DND-41 (cell line): Measurements from ENCODE around the gene SNPH.

Experiments
- ATAC-seq: fragments of 200-7000 bp; cut with Tn5 transposase; 3 replicates; pipeline ENCODE4 v1.9.1; 2021; ENCODE audit warnings: low read depth; ENCODE audit not compliant: insufficient read depth
- DNase-seq: peaks from one replicate; pipeline ENCODE4 v3.0.0-alpha.2; 2020
- H2AFZ ChIP-seq: 2 replicates; pipeline ENCODE4 v1.6.0; 2012; ENCODE audit warnings: low read depth, low read length
- H3K27ac ChIP-seq: 2 replicates; pipeline ENCODE4 v1.5.1; 2012; ENCODE audit warnings: low read length, inconsistent platforms
- H3K27me3 ChIP-seq: fragments of 200-600 bp; sonication (generic); 2 replicates; pipeline ENCODE4 v1.6.0; 2012; ENCODE audit warnings: low read length, mild to moderate bottlenecking, inconsistent platforms; ENCODE audit not compliant: insufficient read depth, poor library complexity
- H3K36me3 ChIP-seq: 2 replicates; pipeline ENCODE4 v1.5.1; 2012; ENCODE audit warnings: low read length, inconsistent platforms; ENCODE audit not compliant: insufficient read depth
- H3K4me1 ChIP-seq: 2 replicates; pipeline ENCODE4 v1.5.1; 2012; ENCODE audit warnings: mild to moderate bottlenecking, low read length; ENCODE audit not compliant: insufficient read depth
- H3K4me2 ChIP-seq: 2 replicates; pipeline ENCODE4 v1.6.0; 2012; ENCODE audit warnings: mild to moderate bottlenecking, moderate library complexity, low read length, inconsistent platforms; ENCODE audit not compliant: insufficient read depth
- H3K4me3 ChIP-seq, 2 experiments: fragments of 200-600 bp in 1 of 2; shearing (Covaris generic) in 1 of 2; 2 replicates each; pipeline ENCODE4 v1.5.1; 2012 to 2016; ENCODE audit warnings: inconsistent platforms in 2 of 2, low read length in 2 of 2, mild to moderate bottlenecking in 2 of 2, low read depth in 1 of 2, moderate library complexity in 1 of 2
- H3K79me2 ChIP-seq: 2 replicates; pipeline ENCODE4 v1.6.0; 2012; ENCODE audit warnings: low read length, inconsistent platforms; ENCODE audit not compliant: insufficient read depth
- H3K9ac ChIP-seq: 2 replicates; pipeline ENCODE4 v1.6.0; 2012; ENCODE audit warnings: low read depth, mild to moderate bottlenecking, inconsistent platforms, low read length, moderate library complexity
- H3K9me3 ChIP-seq: 2 replicates; pipeline ENCODE4 v1.5.1; 2012; ENCODE audit warnings: low read length, moderate library complexity, mild to moderate bottlenecking, inconsistent platforms; ENCODE audit not compliant: insufficient read depth, severe bottlenecking
- H4K20me1 ChIP-seq: 2 replicates; pipeline ENCODE4 v1.6.0; 2012; ENCODE audit warnings: low read length; ENCODE audit not compliant: insufficient read depth
- EZH2 ChIP-seq: IDR thresholded peaks from 3 replicates; pipeline ENCODE4 v1.6.1; 2012; ENCODE audit warnings: borderline replicate concordance, low read depth, mild to moderate bottlenecking, moderate library complexity, low read length, inconsistent platforms; ENCODE audit not compliant: severe bottlenecking
- TF ChIP-seq, protein P1 (sequence below): IDR thresholded peaks from 2 replicates; pipeline ENCODE4 v1.5.1; 2012; ENCODE audit warnings: borderline replicate concordance, low read length, moderate library complexity, mild to moderate bottlenecking; ENCODE audit not compliant: poor library complexity, severe bottlenecking; ENCODE audit errors: extremely low read depth

Gene SNPH

GRCh38 chr20:1232286-1233111 is 33.6 kb upstream of the SNPH start:
- Histone ChIP-seq H3K9me3 (no peaks in the 10 kb centered on the region), H3K9ac (no peak overlapping the region), H3K36me3 (no peaks in the 10 kb centered on the region), H2AFZ (no peak overlapping the region), H3K4me1 (no peaks in the 10 kb centered on the region), H3K4me2 (no peak overlapping the region), H3K79me2 (no peaks in the 10 kb centered on the region), H3K4me3 (no peak overlapping the region), H3K27ac (no peak overlapping the region), H4K20me1 (no peaks in the 10 kb centered on the region), H3K27me3 (peaks cover 29% of the 10 kb centered on the region)
- no peak for ATAC-seq
- TF ChIP-seq, protein P1, sequence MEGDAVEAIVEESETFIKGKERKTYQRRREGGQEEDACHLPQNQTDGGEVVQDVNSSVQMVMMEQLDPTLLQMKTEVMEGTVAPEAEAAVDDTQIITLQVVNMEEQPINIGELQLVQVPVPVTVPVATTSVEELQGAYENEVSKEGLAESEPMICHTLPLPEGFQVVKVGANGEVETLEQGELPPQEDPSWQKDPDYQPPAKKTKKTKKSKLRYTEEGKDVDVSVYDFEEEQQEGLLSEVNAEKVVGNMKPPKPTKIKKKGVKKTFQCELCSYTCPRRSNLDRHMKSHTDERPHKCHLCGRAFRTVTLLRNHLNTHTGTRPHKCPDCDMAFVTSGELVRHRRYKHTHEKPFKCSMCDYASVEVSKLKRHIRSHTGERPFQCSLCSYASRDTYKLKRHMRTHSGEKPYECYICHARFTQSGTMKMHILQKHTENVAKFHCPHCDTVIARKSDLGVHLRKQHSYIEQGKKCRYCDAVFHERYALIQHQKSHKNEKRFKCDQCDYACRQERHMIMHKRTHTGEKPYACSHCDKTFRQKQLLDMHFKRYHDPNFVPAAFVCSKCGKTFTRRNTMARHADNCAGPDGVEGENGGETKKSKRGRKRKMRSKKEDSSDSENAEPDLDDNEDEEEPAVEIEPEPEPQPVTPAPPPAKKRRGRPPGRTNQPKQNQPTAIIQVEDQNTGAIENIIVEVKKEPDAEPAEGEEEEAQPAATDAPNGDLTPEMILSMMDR, result no peak
- TF ChIP-seq EZH2, result no peak
- DNase-seq, result no peak

DNA sequence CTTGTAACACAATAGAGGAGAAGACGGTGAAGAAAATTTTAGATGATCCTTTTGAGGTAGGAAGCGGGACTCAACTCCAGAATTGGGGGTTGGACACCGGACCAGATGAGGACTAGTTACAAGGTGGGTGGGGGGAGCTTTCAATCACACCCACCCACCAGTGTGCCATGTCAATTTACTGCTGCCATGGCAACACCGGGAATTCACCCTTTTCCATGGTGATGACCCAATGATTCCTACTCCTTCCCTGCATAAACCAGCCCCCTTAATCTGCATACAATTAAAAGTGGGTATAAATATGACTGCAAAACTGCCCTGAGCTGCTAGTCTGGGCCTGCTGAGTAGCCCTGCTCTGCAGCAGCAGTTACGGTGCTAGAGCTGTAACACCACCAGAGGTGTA is 25.5 kb upstream of the SNPH start:
- H4K20me1 ChIP-seq, result no peaks in the 10 kb centered on the region
- DNase-seq (no peak), ATAC-seq (no peak)
- no peak overlapping the region for H3K4me3 ChIP-seq
- H2AFZ ChIP-seq, result no peak overlapping the region
- no peaks in the 10 kb centered on the region for H3K9me3 ChIP-seq
- no peaks in the 10 kb centered on the region for H3K4me1 ChIP-seq
- peaks cover 21% of the 10 kb centered on the region for H3K27me3 ChIP-seq
- H3K4me2 ChIP-seq, result no peak overlapping the region
- H3K79me2 ChIP-seq, result no peaks in the 10 kb centered on the region
- H3K27ac ChIP-seq, result no peak overlapping the region
- no peak for TF ChIP-seq EZH2
- TF ChIP-seq, protein P1, result no peak
- H3K9ac ChIP-seq, result no peak overlapping the region
- no peaks in the 10 kb centered on the region for H3K36me3 ChIP-seq

DNA sequence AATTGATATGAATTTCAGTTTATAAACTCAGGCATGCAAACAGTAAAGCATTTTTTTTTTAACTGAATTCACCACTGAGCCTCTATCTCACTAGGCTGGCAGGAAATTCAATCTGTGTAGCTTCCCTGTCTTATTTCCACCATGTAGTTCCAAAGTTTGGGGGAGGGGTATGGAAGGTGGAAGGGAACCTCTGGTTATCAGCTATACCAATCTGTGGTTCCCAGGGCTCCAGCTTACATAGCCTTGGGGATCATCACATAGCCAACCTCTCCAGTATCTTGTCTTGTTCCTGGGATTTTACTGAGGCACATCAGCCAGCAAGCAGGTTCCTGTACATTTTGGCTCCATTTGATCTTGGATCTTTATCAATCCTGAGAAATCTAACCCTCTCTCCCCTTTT is 24.6 kb upstream of the SNPH start:
- Histone ChIP-seq H3K36me3 (no peaks in the 10 kb centered on the region), H3K9ac (no peak overlapping the region), H3K9me3 (no peaks in the 10 kb centered on the region), H3K4me3 (no peak overlapping the region), H2AFZ (no peak overlapping the region), H4K20me1 (no peaks in the 10 kb centered on the region), H3K4me2 (no peak overlapping the region), H3K79me2 (no peaks in the 10 kb centered on the region), H3K4me1 (no peaks in the 10 kb centered on the region), H3K27me3 (peaks cover 25% of the 10 kb centered on the region), H3K27ac (no peak overlapping the region)
- DNase-seq (no peak), ATAC-seq (no peak)
- TF ChIP-seq EZH2, result no peak
- TF ChIP-seq, protein P1, result no peak
